HFFc6 (cell line): Measurements from ENCODE around the gene FMN1. TPM values are rescaled to one million over a fixed set of nuclear protein-coding genes. Genes with fewer than 3 reads are reported as not detected.

Source experiments
- DNase-seq: peaks from one replicate; pipeline ENCODE4 v3.0.0-alpha.2; 2018
- H3K27ac Mint-ChIP-seq: 2 replicates; pipeline ENCODE4 v1.8.0; 2020; ENCODE audit warnings: mild to moderate bottlenecking, mixed read lengths
- H3K27me3 Mint-ChIP-seq: 2 replicates; pipeline ENCODE4 v1.8.0; 2021; ENCODE audit warnings: mild to moderate bottlenecking, moderate library complexity, mixed read lengths; ENCODE audit not compliant: insufficient read depth
- H3K36me3 Mint-ChIP-seq: 2 replicates; pipeline ENCODE4 v1.8.0; 2021; ENCODE audit warnings: low read depth, mixed read lengths
- H3K4me1 Mint-ChIP-seq: 2 replicates; pipeline ENCODE4 v1.8.0; 2020; ENCODE audit warnings: low read depth, mixed read lengths
- H3K4me3 Mint-ChIP-seq: 2 replicates; pipeline ENCODE4 v1.8.0; 2020; ENCODE audit warnings: mild to moderate bottlenecking, moderate library complexity, mixed read lengths
- H3K9me3 Mint-ChIP-seq: 2 replicates; pipeline ENCODE4 v1.8.0; 2020; ENCODE audit warnings: mild to moderate bottlenecking, mixed read lengths
- total RNA-seq, 6 experiments: library from RNA; stranded (reverse); fragmentation: NEBNext Ultra II Directional; extraction: Animal tissue kit (Norgen Biotek cat#: 25700); gene quantifications; 2 replicates in 1 of 6; 3 replicates in 5 of 6; pipeline ENCODE4 v1.2.3, GENCODE V29; 2021
- TF ChIP-seq, protein P1 (sequence below): fragments of 200-600 bp; sonication (generic); IDR thresholded peaks from 2 replicates; pipeline ENCODE4 v1.5.0; 2021; ENCODE audit warnings: antibody characterized with exemption, mild to moderate bottlenecking

FMN1 gene
- total RNA-seq, 6 experiments from 2014 or later, result 8.3 to 14.0 (median 12.6) TPM

DNA sequence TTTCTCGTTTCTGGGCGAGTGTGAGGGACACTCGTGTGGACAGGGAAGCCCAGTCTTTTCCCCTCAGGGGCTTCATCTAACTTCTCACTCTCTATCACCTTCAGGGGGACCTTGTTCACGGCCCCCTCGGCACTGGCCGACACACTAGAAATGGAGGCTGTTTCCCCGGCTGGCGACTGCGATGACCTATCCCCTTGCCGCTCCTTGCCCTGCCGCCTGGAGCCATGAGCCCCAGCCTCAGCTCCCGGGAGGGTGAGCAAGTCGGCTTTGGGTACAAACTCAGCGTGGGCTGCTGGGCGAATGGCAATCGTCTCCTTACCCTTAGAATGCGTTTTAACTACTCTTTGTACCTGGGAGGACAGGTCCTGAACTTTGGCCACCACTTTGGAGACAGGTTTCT is 41.0 kb downstream of the FMN1 start:
- TF ChIP-seq, protein P1, sequence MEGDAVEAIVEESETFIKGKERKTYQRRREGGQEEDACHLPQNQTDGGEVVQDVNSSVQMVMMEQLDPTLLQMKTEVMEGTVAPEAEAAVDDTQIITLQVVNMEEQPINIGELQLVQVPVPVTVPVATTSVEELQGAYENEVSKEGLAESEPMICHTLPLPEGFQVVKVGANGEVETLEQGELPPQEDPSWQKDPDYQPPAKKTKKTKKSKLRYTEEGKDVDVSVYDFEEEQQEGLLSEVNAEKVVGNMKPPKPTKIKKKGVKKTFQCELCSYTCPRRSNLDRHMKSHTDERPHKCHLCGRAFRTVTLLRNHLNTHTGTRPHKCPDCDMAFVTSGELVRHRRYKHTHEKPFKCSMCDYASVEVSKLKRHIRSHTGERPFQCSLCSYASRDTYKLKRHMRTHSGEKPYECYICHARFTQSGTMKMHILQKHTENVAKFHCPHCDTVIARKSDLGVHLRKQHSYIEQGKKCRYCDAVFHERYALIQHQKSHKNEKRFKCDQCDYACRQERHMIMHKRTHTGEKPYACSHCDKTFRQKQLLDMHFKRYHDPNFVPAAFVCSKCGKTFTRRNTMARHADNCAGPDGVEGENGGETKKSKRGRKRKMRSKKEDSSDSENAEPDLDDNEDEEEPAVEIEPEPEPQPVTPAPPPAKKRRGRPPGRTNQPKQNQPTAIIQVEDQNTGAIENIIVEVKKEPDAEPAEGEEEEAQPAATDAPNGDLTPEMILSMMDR, result no peak
- no peaks in the 10 kb centered on the region for H3K9me3 Mint-ChIP-seq
- H3K36me3 Mint-ChIP-seq, result no peaks in the 10 kb centered on the region
- no peak overlapping the region for H3K27ac Mint-ChIP-seq
- H3K4me3 Mint-ChIP-seq, result no peak overlapping the region
- peaks cover 28% of the 10 kb centered on the region for H3K4me1 Mint-ChIP-seq
- no peak for DNase-seq
- peaks cover 39% of the 10 kb centered on the region for H3K27me3 Mint-ChIP-seq

DNA sequence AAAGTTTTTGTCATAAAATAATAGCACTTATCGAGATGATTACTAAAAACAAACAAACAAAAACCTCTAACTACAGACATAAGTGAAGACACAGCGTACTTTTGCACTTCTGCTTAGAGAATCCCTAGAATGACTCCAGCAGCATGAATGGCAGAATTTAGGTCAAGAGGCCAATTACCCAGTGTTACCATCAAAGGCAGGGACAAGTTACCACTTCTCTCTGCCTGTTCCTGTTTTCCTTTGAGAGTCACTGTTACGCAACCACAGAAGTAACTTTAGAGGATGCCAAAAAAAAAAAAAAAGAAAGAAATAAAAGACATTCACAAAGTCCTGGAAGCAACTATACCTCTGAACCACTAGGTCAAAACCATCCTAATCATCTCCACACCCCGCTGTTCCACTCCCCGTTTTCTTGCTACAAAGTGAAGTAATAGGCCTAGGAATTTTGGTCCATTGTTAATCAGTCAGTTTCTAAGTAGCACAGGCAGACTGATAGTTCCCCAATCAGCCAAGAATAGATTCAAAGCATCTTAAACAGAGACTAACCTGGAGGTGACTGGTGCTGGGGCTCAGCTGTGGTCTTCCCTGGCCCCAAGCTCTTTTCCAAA is 41.9 kb downstream of the FMN1 start:
- Mint-ChIP-seq H3K27me3 (peaks cover 33% of the 10 kb centered on the region), H3K27ac (no peak overlapping the region), H3K4me1 (peaks cover 31% of the 10 kb centered on the region), H3K36me3 (no peaks in the 10 kb centered on the region), H3K9me3 (no peaks in the 10 kb centered on the region), H3K4me3 (no peak overlapping the region)
- TF ChIP-seq, protein P1, result no peak
- no peak for DNase-seq

DNA sequence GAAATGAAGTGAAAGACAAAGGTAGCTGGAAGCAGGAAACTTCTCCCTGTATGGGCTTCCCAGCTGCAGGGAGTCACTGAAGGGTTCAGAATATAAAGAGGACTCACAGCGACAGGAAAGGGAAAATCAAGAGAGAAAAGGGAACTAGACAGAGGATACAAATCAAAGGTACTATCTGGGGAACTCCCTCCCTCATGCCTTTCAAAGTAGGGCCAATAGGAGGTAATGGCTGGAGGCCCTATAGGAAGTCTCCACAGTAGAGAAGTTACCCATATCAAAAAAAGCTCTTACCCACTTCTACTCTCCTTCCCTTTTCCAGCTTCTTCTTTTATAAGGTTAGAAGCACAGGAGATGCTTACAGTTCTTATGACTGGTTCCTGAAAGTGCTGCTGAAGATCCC is 43.5 kb downstream of the FMN1 start:
- TF ChIP-seq, protein P1, result no peak
- peaks cover 38% of the 10 kb centered on the region for H3K4me1 Mint-ChIP-seq
- DNase-seq, result no peak
- no peak overlapping the region for H3K4me3 Mint-ChIP-seq
- H3K9me3 Mint-ChIP-seq, result no peaks in the 10 kb centered on the region
- H3K27me3 Mint-ChIP-seq, result peaks cover 29% of the 10 kb centered on the region
- H3K36me3 Mint-ChIP-seq, result no peaks in the 10 kb centered on the region; the same call in 1 of the 2 replicates
- no peak overlapping the region for H3K27ac Mint-ChIP-seq

DNA sequence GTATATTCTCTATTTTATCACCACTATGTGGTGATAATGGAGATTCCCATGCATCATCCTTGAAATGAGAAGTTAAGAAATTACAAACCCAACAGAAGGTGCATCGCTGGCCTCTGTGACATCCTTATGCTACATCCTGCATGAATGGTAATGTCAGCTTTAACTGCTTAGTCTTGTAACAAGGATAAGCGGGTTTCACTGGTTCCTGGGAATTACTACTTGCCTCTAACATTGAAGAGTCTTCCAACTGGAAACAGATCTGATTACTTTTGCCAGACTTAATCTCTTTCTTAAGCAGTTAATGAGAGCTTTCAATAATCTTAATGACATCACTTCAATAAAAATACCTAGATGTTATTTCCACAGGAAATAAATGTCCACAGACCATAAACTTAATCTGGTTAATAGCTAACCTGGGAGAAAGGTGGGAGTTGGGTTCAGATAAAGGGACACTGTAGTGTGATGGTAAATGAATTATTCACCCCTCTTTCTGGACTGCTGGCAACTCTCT is 44.0 kb downstream of the FMN1 start:
- H3K27ac Mint-ChIP-seq, result no peak overlapping the region
- DNase-seq, result no peak
- H3K9me3 Mint-ChIP-seq, result no peaks in the 10 kb centered on the region
- no peak overlapping the region for H3K4me3 Mint-ChIP-seq
- H3K36me3 Mint-ChIP-seq, result peaks cover 4% of the 10 kb centered on the region
- TF ChIP-seq, protein P1, result no peak
- peaks cover 27% of the 10 kb centered on the region for H3K27me3 Mint-ChIP-seq
- H3K4me1 Mint-ChIP-seq, result peaks cover 39% of the 10 kb centered on the region

DNA sequence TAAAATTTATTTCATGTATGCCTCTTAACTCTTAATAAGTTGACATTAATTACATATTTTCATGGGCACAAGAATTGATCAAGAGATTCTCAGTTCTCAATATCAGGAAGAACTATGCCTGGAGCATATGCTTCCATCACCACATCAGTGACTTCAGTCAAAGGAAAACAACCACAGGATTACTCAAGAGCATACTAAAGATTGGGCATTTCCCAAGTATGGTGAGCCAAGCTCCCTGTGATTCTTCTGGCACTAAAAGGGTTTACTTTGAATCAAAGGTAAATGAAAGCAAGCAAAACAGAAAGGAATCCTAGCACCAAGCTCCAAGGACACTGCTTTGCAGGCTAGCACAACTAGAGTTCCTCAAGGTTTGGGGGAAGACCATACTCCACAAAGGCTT is 44.6 kb downstream of the FMN1 start:
- peaks cover 23% of the 10 kb centered on the region for H3K27me3 Mint-ChIP-seq
- no peak overlapping the region for H3K27ac Mint-ChIP-seq
- H3K36me3 Mint-ChIP-seq, result peaks cover 10% of the 10 kb centered on the region
- H3K4me1 Mint-ChIP-seq, result peaks cover 39% of the 10 kb centered on the region
- DNase-seq, result no peak
- TF ChIP-seq, protein P1, result no peak
- H3K9me3 Mint-ChIP-seq, result peaks cover 4% of the 10 kb centered on the region; the same call in 1 of the 2 replicates
- no peak overlapping the region for H3K4me3 Mint-ChIP-seq
